OCI-LY7 (cell line): ENCODE measurements around the gene LMO4. TPM values are rescaled to one million over a fixed set of nuclear protein-coding genes. Genes with fewer than 3 reads are reported as not detected.

Source experiments
- BruUV-seq: library from RNA; stranded (reverse); fragments of 400-500 nt; replicated peaks from 2 replicates; lab custom pipeline; 2021; lab: Mats Ljungman, UMichigan
- CTCF ChIA-PET: fragments of 300-600 bp; sonication (Branson Sonifier 250); formaldehyde crosslinking; loops from one replicate; lab custom pipeline; 2022; ENCODE audit warnings: antibody characterized with exemption; ENCODE audit not compliant: unreplicated experiment; lab: Charles Lee
- POLR2A ChIA-PET: fragments of 300-600 bp; sonication (Branson Sonifier 250); formaldehyde crosslinking; loops from one replicate; lab custom pipeline; 2022; ENCODE audit warnings: antibody characterized with exemption; lab: Charles Lee
- DNase-seq: peaks from one replicate; pipeline ENCODE4 v3.0.0-alpha.2; 2015; ENCODE audit warnings: low spot score
- H2AFZ ChIP-seq: fragments of 200-600 bp; sonication (generic), shearing (Covaris generic); 2 replicates; pipeline ENCODE4 v1.6.1; 2014; ENCODE audit warnings: mild to moderate bottlenecking, antibody characterized with exemption, low read length, moderate library complexity
- H3K27ac ChIP-seq: fragments of 200-600 bp; sonication (generic); 2 replicates; pipeline ENCODE4 v1.5.1; 2014; ENCODE audit warnings: mixed run types, low read depth, mild to moderate bottlenecking, moderate library complexity, low read length, inconsistent platforms; ENCODE audit not compliant: poor library complexity, severe bottlenecking
- H3K36me3 ChIP-seq: fragments of 200-600 bp; sonication (generic); 2 replicates; pipeline ENCODE4 v1.6.1; 2014; ENCODE audit warnings: mild to moderate bottlenecking, antibody characterized with exemption, low read length, moderate library complexity, mixed read lengths; ENCODE audit not compliant: insufficient read depth
- H3K4me1 ChIP-seq: fragments of 200-600 bp; sonication (generic); 2 replicates; pipeline ENCODE4 v1.5.1; 2014; ENCODE audit warnings: mild to moderate bottlenecking, low read length; ENCODE audit not compliant: insufficient read depth, poor library complexity, severe bottlenecking
- H3K4me2 ChIP-seq: fragments of 200-600 bp; sonication (generic); 2 replicates; pipeline ENCODE4 v1.6.1; 2014; ENCODE audit warnings: mild to moderate bottlenecking, low read length
- H3K4me3 ChIP-seq: fragments of 200-600 bp; sonication (generic); 2 replicates; pipeline ENCODE4 v1.5.1; 2014; ENCODE audit warnings: mild to moderate bottlenecking, low read depth, low read length; ENCODE audit not compliant: poor library complexity, severe bottlenecking
- H3K79me2 ChIP-seq: fragments of 200-600 bp; sonication (generic); 2 replicates; pipeline ENCODE4 v1.6.1; 2016; ENCODE audit warnings: low read depth, mild to moderate bottlenecking, low read length, moderate library complexity, mixed read lengths; ENCODE audit not compliant: insufficient read depth
- H3K9me2 ChIP-seq: fragments of 200-600 bp; sonication (generic); 2 replicates; pipeline ENCODE4 v1.6.1; 2016; ENCODE audit warnings: mild to moderate bottlenecking, low read length, mixed read lengths; ENCODE audit not compliant: insufficient read depth
- H3K9me3 ChIP-seq: fragments of 200-600 bp; sonication (generic); 2 replicates; pipeline ENCODE4 v1.6.1; 2014; ENCODE audit warnings: mild to moderate bottlenecking, mixed run types, low read length, mixed read lengths
- H4K20me1 ChIP-seq: fragments of 200-600 bp; sonication (generic); 2 replicates; pipeline ENCODE4 v1.6.1; 2014; ENCODE audit warnings: mild to moderate bottlenecking, antibody characterized with exemption, low read length, moderate library complexity, mixed read lengths; ENCODE audit not compliant: insufficient read depth
- CTCF ChIP-seq: fragments of 200-600 bp; sonication (generic); conservative IDR thresholded peaks from 2 replicates; pipeline ENCODE4 v1.5.1; 2014; ENCODE audit warnings: mild to moderate bottlenecking, antibody characterized with exemption, low read length, moderate library complexity, mixed read lengths
- EZH2phosphoT487 ChIP-seq: fragments of 200-600 bp; sonication (generic); IDR thresholded peaks from 2 replicates; pipeline ENCODE4 v1.6.1; 2018; ENCODE audit warnings: low read depth, borderline replicate concordance, mild to moderate bottlenecking, mixed run types, antibody characterized with exemption, low read length, moderate library complexity, mixed read lengths
- intact Hi-C: fragments of 100-400 bp; cut with micrococcal nuclease; formaldehyde crosslinking; loops from one replicate; pipeline ENCODE4 v1.10.0; 2022; ENCODE audit not compliant: unreplicated experiment
- total RNA-seq, 2 experiments: library from RNA; depleted of rRNA in 1 of 2; stranded (reverse); fragments of >200 nt in 1 of 2; shearing (Covaris generic) in 1 of 2; gene quantifications; 2 replicates each; pipeline ENCODE4 v1.2.3, GENCODE V29; 2014 to 2022

The LMO4 gene
- total RNA-seq, 2 experiments from 2014 or later: 19.9 to 35.8 TPM

- Histone ChIP-seq H3K79me2 (no peaks in the 10 kb centered on the region), H4K20me1 (no peaks in the 10 kb centered on the region), H3K4me2 (no peak overlapping the region), H3K9me2 (no peaks in the 10 kb centered on the region), H3K4me3 (no peak overlapping the region), H3K9me3 (no peaks in the 10 kb centered on the region), H3K4me1 (no peaks in the 10 kb centered on the region), H3K36me3 (no peaks in the 10 kb centered on the region), H3K27ac (no peak overlapping the region), H2AFZ (no peak overlapping the region)
- BruUV-seq: no TSS peak
- POLR2A ChIA-PET: interaction anchor here (0.6 kb wide), 2 partner anchors 9 to 163 kb away, joined by 3 read pairs; no protein-coding TSS in a partner anchor
- intact Hi-C loops: no loop called here
- DNase-seq: no peak
- CTCF ChIA-PET: no interaction called here
- TF ChIP-seq CTCF (no peak), EZH2phosphoT487 (no peak)
These were observed 20.4 kb downstream of the LMO4 start for GRCh38 chr1:87349036-87349435.

GRCh38 chr1:87355894-87356293 lies 27.2 kb downstream of the LMO4 start:
- Histone ChIP-seq H3K9me3 (no peaks in the 10 kb centered on the region), H3K79me2 (no peaks in the 10 kb centered on the region), H2AFZ (no peak overlapping the region), H4K20me1 (no peaks in the 10 kb centered on the region), H3K27ac (no peak overlapping the region), H3K36me3 (no peaks in the 10 kb centered on the region), H3K4me1 (no peaks in the 10 kb centered on the region), H3K9me2 (no peaks in the 10 kb centered on the region), H3K4me3 (no peak overlapping the region), H3K4me2 (no peak overlapping the region)
- ChIA-PET CTCF (no interaction called here), POLR2A (interaction anchor here (0.9 to 1.2 kb wide), 4 partner anchors 15 to 129 kb away, joined by 3 to 4 read pairs (median 4); no protein-coding TSS in a partner anchor)
- no peak for DNase-seq
- no TSS peak for BruUV-seq
- TF ChIP-seq CTCF (no peak), EZH2phosphoT487 (no peak)
- intact Hi-C loops: no loop called here

GRCh38 chr1:87356591-87356990 lies 27.9 kb downstream of the LMO4 start:
- H3K4me3 ChIP-seq: no peak overlapping the region
- no peaks in the 10 kb centered on the region for H3K36me3 ChIP-seq
- H3K4me2 ChIP-seq: no peak overlapping the region
- no peak for DNase-seq
- ChIA-PET POLR2A (interaction anchor here (0.5 to 0.9 kb wide), 4 partner anchors 21 to 1313 kb away, joined by 3 to 4 read pairs (median 3); no protein-coding TSS in a partner anchor), CTCF (no interaction called here)
- no peaks in the 10 kb centered on the region for H3K4me1 ChIP-seq
- H3K9me2 ChIP-seq: no peaks in the 10 kb centered on the region
- no peak overlapping the region for H2AFZ ChIP-seq
- TF ChIP-seq EZH2phosphoT487 (no peak), CTCF (no peak)
- no TSS peak for BruUV-seq
- no peaks in the 10 kb centered on the region for H3K79me2 ChIP-seq
- no peak overlapping the region for H3K27ac ChIP-seq
- intact Hi-C loops: no loop called here
- no peaks in the 10 kb centered on the region for H4K20me1 ChIP-seq
- no peaks in the 10 kb centered on the region for H3K9me3 ChIP-seq
